ENCODE measurements around the gene ABCG4. TPM values are rescaled to one million over a fixed set of nuclear protein-coding genes. Genes with fewer than 3 reads are reported as not detected.
"Not testable (repeated sequence)": the region's sequence is repeated elsewhere in the genome, so short reads cannot be mapped to it uniquely, and the experiment has no call there.

ABCG4 gene
- total RNA-seq, 1 donor from 2014 or later = 0.48 TPM

- intact Hi-C loops (cut with micrococcal nuclease) = no loop called here
These were observed 32.2 kb downstream of the ABCG4 start for GRCh38 chr11:119180729-119181676.

DNA sequence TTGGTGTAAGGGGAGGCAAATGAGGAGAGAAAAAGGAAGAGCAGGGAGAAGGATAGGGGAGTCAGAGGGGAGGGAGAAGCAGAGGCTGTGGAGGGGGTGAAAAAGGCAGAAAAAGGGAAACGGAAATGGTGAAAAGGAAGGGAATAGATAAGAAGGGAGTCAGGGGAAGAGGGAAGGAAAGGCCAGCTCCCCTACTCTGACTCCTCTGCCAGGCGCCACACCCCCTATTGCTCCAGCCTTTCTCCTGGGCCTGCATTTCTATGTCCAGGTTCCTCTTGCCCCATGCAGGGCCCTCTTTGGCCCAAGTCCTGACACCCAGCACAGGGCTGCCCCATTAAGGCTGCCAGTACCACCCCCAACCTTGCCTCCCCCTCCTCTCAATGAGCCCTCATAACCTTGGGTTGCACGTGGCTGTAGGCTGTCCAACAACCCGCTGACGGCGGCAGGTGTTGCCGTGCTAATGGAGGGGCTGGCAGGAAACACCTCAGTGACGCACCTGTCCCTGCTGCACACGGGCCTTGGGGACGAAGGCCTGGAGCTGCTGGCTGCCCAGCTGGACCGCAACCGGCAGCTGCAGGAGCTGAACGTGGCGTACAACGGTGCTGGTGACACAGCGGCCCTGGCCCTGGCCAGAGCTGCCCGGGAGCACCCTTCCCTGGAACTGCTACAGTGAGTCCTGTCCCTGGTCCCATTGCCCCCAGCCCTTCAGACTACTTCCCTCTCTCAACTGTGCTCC lies 33.0 kb downstream of the ABCG4 start:
- intact Hi-C loops (cut with micrococcal nuclease) = no loop called here

GRCh38 chr11:119184399-119184798 lies 35.5 kb downstream of the ABCG4 start:
- intact Hi-C loops (cut with micrococcal nuclease) = not testable (repeated sequence)

GRCh38 chr11:119185981-119186634 lies 37.3 kb downstream of the ABCG4 start:
- intact Hi-C loops (cut with micrococcal nuclease) = no loop called here

GRCh38 chr11:119187123-119187892 lies 38.5 kb downstream of the ABCG4 start:
- intact Hi-C loops (cut with micrococcal nuclease) = no loop called here

DNA sequence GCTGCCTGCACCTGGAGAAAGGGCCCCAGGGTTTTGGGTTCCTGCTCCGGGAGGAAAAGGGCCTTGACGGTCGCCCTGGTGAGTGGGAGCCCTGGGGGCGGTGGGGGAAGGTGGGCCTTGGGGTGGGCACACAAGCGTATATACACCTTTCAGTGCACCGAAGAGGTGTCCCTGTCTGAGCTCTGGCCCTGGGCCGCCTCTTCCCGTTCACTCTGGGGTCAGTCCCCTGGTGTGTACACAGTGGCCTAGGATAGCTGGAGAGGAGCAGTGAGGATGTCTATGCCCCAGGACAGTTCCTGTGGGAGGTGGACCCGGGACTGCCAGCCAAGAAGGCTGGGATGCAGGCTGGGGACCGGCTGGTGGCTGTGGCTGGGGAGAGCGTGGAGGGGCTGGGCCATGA lies 39.2 kb downstream of the ABCG4 start:
- intact Hi-C loops (cut with micrococcal nuclease) = no loop called here

DNA sequence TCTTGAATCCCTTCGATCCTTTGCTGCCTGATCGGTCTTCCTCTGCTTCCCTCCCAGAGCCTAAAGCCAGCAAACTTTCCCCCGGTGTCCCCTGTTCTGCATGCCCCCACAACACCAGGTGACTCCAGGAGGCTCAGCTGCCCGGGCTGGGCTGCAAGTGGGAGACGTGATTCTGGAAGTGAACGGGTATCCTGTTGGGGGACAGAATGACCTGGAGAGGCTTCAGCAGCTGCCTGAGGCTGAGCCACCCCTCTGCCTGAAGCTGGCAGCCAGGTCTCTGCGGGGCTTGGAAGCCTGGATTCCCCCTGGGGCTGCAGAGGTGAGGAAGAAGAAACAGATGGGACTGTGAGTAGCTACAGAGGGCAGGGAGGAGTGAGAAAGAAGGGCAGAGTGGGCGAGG lies 40.0 kb downstream of the ABCG4 start:
- intact Hi-C loops (cut with micrococcal nuclease) = no loop called here

DNA sequence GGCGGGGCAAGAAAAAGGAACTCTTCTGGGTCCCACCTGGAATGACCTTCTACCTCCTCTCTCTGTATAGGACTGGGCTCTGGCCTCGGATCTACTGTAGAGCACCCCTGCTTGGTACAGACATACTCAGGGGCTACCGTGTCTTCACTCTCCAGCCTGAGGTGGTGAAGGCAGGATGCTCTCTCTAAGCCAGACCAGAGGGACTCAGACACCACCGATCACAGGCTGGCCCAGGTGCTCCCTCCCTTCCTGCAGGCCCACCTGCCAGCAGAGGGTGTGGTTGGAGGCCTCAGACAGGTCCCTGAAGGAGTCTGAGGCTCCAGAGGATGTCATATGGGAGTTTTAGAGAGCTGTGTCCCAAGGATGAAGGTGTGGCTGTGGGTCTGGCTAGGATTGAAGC lies 40.5 kb downstream of the ABCG4 start:
- intact Hi-C loops (cut with micrococcal nuclease) = no loop called here

DNA sequence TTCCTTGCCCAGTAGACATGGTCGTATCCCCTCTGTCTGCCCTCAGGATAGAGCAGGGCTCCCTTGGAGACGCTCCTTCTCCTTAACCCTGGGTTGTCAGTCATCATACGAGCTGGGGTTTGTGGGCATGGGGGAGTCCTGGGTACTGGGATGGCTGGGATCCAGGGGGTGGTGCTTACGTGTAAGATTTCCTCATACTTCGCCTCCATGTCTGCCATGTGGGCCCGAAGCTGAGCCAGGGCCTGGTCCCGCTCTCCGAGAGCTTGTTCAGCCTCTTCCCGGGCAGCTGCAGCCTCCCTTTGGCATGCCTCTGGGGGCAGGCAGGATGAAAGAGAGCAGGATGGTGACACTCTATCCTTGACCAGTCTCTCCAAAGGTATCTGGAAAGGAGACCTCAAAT lies 41.7 kb downstream of the ABCG4 start:
- intact Hi-C loops (cut with micrococcal nuclease) = no loop called here

DNA sequence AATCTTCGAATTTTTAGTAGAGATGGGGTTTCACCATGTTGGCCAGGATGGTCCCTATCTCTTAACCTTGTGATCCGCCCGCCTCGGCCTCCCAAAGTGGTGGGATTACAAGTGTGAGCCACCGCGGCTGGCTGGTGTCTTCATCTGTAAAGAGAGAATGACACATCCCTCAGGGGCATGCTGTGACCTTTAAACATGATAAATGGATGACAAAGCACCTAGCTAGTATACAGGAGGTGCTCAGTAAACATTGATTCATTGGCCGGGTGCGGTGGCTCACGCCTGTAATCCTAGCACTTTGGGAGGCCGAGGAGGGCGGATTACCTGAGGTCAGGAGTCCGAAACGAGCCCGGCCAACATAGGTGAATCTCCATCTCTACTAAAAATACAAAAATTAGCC lies 42.4 kb downstream of the ABCG4 start:
- intact Hi-C loops (cut with micrococcal nuclease) = not testable (repeated sequence)

- intact Hi-C loops (cut with micrococcal nuclease) = no loop called here
These were observed 43.3 kb downstream of the ABCG4 start for GRCh38 chr11:119192111-119192510.

- intact Hi-C loops (cut with micrococcal nuclease) = no loop called here
These were observed 44.1 kb downstream of the ABCG4 start for GRCh38 chr11:119193001-119193400.

DNA sequence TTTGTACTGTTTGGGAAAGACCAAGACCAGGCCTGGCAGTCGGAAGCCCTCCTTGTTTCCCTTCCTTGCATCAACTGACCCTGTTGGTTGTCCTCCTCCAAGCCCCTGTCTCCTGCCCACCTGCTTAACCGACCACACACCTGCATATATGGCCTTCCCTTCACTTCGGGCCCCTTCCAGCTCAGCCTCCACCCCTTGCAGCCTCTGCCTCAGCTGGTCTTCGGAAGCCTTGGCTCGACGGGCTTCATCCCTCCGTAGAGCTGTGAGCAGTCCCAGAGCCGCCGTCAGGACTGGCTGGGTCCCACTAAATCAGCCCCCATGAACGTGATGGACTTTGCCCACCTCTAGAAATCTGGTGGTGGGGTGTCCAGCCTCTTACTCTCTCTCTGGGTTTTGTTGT lies 44.8 kb downstream of the ABCG4 start:
- intact Hi-C loops (cut with micrococcal nuclease) = no loop called here

DNA sequence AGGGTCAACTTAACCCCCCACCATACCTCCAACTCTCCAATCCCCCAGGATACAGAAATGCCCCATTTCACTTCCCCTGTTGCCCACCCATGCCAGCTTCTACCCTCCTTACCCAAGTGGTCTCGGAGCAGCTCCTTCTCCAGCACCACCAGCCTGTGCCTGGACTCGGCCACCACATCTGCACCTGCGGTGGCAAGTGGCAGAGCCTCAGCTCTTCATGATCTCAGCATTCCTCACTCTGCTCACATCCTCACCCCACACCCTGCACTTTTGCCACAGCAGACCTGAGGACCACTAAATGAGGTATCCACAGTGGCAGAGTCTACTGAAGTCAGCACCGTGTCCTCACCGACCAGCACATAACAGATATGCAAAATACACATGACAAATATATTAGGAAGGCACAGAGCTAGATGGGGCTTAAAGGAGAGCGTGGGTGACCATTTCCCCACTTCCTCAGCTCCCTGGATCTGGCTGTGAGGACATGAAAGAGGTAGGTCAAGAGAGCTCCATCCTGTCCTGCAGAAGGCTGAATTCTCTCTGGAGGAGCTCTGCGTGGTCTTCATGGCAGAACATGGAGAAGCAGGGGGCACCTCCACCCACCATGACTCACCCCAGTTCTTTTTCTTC lies 46.1 kb downstream of the ABCG4 start:
- intact Hi-C loops (cut with micrococcal nuclease) = loop anchor here (1.0 kb wide), 1 partner anchor 43 kb away; no protein-coding TSS in a partner anchor

GRCh38 chr11:119195680-119196079 lies 46.8 kb downstream of the ABCG4 start:
- intact Hi-C loops (cut with micrococcal nuclease) = loop anchor here (1.0 kb wide), 1 partner anchor 43 kb away; no protein-coding TSS in a partner anchor

DNA sequence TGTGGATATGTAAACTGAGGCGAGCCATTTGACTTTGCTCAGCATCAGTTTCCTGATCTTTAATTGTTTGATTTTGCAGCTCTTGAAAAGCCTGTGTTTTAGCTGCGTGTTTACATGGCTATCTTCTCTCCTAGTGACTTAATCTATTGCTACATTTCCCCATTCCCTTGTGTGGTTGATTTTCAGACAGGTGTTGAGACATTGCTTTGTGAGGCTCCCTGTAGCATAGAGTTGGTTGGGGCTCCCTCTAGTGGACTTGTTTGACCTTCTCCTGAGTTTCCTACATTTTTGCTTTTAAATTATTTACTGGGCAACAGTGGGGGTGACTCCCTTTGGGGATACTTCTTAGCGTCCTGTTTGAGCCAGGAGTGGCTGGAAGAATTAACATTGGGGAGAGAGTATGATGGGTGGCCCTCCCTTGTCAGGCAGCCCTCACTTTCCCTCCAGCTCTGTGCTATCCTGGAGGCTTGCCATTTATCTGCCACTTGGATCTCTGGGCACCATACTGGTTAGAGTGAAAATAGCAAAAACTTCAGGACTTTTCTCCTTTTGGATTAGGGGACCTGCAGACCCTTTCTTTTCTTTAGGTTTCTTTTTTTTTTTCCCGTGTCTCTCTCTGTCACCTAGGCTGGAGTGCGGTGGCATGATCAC lies 48.1 kb downstream of the ABCG4 start:
- intact Hi-C loops (cut with micrococcal nuclease) = loop anchor here (1.0 kb wide), 4 partner anchors 29 to 132 kb away; partner anchors contain the start of gene NLRX1

DNA sequence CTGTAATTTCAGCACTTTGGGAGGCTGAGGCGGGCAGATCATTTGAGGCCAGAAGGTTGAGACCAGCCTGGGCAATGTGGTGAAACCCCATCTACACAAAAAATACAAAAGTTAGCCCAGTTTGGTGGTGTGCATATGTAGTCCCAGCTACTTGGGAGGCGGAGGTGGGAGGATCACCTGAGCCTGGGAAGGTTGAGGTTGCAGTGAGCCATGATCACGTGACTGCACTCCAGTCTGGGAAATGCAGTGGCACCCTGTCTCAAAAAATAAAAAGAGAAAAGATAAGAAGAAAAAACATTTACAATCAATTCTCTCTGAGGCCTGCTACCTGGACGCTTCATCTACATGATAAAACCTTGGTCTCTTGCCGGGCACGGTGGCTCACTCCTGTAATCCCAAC lies 50.1 kb downstream of the ABCG4 start:
- intact Hi-C loops (cut with micrococcal nuclease) = no loop called here

- intact Hi-C loops (cut with micrococcal nuclease) = not testable (repeated sequence)
These were observed 52.4 kb downstream of the ABCG4 start for GRCh38 chr11:119201236-119201635.

DNA sequence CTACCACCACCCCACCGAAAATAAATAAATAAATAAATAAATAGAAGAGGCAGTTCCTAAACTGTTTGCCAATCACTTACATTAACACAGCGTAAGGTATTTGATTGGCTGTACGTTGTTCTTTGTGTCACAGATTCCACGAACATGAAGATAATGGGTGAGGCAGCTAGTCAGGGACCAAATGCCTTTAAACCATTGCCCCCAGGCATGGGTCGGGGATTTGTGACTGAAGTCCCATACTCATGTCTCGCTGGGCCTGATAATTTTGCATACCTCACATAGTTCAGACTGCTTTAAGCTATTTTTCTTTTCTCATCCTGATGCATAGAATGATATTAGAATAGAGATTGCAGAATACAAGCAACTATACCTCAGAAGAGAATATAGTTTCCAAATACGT lies 53.7 kb downstream of the ABCG4 start:
- intact Hi-C loops (cut with micrococcal nuclease) = no loop called here

DNA sequence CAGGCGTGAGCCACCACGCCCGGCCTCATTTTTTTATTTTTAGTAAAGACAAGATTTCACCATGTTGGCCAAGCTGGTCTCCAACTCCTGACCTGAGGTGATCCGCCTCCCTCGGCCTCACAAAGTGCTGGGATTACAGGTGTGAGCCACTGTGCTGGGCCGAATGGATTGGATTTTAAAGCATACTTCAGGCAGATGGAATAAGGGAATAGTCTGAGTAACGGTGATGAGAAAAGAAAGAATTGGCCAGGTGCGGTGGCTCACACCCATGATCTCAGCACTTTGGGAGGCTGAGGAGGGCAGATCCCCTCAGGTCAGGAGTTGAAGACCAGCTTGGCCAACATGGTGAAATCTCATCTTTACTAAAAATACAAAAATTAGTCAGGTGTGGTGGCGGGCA lies 55.2 kb downstream of the ABCG4 start:
- intact Hi-C loops (cut with micrococcal nuclease) = no loop called here

Data from T-helper 2 cell treated with Interferon-gamma antibody and Interleukin-4, amounts not matched to agents 100 ng/mL and 5 ng/mL, for 36 hours (primary cell).